Right cardiac atrium (tissue), 5 donors: ENCODE measurements around the gene PSMG1. TPM values are rescaled to one million over a fixed set of nuclear protein-coding genes. Genes with fewer than 3 reads are reported as not detected.
A peak's percentile ranks its signal among the peaks of the same experiment; 100 is the strongest.
"Not testable (repeated sequence)": the region's sequence is repeated elsewhere in the genome, so short reads cannot be mapped to it uniquely, and the experiment has no call there.

Experiments
- ATAC-seq, 2 donors: fragments of 200-7000 bp; cut with Tn5 transposase; one replicate each; pipeline versions ENCODE4 v1.8.0 to v1.9.1; 2020; ENCODE audit warnings: moderate library complexity in 2 of 2, mild to moderate bottlenecking in 1 of 2
- DNase-seq, 3 donors: peaks; one replicate each; pipeline ENCODE4 v3.0.0-alpha.2; 2020
- H3K27ac ChIP-seq: one replicate; pipeline ENCODE4 v1.5.1; 2013; ENCODE audit warnings: mild to moderate bottlenecking, low read length, control low read depth, moderate library complexity
- H3K27me3 ChIP-seq: one replicate; pipeline ENCODE4 v1.6.1; 2013; ENCODE audit not compliant: control insufficient read depth, insufficient read depth
- H3K4me1 ChIP-seq: one replicate; pipeline ENCODE4 v1.6.1; 2013; ENCODE audit warnings: low read length; ENCODE audit not compliant: control insufficient read depth, insufficient read depth
- H3K4me3 ChIP-seq: one replicate; pipeline ENCODE4 v1.5.1; 2013; ENCODE audit warnings: low read length, control low read depth
- H3K9me3 ChIP-seq: one replicate; pipeline ENCODE4 v1.6.1; 2013; ENCODE audit warnings: low read length; ENCODE audit not compliant: control insufficient read depth
- WGBS: extraction: QIAGEN DNeasy Blood & Tissue Kit; methylation state at CpG from one replicate; pipeline ENCODE4 v1.1.7; 2013; 5-methylcytosine and 5-hydroxymethylcytosine counted together
- intact Hi-C, 4 donors: fragments of 100-400 bp; cut with DNase I; formaldehyde crosslinking; loops; one replicate each; pipeline versions ENCODE4 v1.11.0 to v1.14.0; 2022 to 2023
- polyA plus RNA-seq: library from polyadenylated mRNA; stranded (reverse); fragments of 200-250 nt; gene quantifications from one replicate; pipeline ENCODE4 v1.2.3, GENCODE V29; 2013
- total RNA-seq, 4 donors: library from RNA; stranded (reverse); fragmentation: NEBNext Ultra II Directional; extraction: Animal tissue kit (Norgen Biotek cat#: 25700); gene quantifications; one replicate each; pipeline ENCODE4 v1.2.1, GENCODE V29; 2021
- donor health status: healthy with polysubstance abuse.
- donor health status: DM: no; HTN: yes; CAD: no.
- donor health status: DM: no; HTN: no; CAD: no.
- donor health status: DM: no; HTN: yes; CAD: no; lungs with severe emphysema.
- donor health status: DM: yes; HTN: yes; CAD: no.

PSMG1 gene
- total and polyA plus RNA-seq, 5 donors = 19.8 to 28.9 (median 23.9) TPM

DNA sequence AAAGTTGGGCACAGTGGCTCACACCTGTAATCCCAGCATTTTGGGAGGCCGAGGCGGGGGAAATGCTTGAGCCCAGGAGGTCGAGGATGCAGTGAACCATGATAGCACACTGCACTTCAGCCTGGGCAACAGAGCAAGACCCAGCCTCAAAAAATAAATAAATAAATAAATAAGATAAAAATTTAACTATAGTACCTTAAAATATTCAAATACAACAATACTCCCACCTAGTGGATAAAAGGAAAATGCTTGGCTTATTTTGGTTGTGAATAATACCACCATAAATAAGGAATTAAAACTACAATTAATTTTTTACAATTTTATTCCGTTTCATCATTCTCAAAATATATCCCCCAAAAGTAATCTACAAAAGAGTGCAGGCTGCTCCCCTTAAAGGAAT is 8.1 kb downstream of the PSMG1 start:
- no peak overlapping the region for H3K27ac ChIP-seq
- H3K4me3 ChIP-seq = no peak overlapping the region
- no peak for ATAC-seq
- no peak for DNase-seq
- 89% methylated on average over 4 of the region's 4 CpGs for WGBS
- no peaks in the 10 kb centered on the region for H3K4me1 ChIP-seq
- no peaks in the 10 kb centered on the region for H3K27me3 ChIP-seq
- no peaks in the 10 kb centered on the region for H3K9me3 ChIP-seq
- intact Hi-C loops = no loop called here

DNA sequence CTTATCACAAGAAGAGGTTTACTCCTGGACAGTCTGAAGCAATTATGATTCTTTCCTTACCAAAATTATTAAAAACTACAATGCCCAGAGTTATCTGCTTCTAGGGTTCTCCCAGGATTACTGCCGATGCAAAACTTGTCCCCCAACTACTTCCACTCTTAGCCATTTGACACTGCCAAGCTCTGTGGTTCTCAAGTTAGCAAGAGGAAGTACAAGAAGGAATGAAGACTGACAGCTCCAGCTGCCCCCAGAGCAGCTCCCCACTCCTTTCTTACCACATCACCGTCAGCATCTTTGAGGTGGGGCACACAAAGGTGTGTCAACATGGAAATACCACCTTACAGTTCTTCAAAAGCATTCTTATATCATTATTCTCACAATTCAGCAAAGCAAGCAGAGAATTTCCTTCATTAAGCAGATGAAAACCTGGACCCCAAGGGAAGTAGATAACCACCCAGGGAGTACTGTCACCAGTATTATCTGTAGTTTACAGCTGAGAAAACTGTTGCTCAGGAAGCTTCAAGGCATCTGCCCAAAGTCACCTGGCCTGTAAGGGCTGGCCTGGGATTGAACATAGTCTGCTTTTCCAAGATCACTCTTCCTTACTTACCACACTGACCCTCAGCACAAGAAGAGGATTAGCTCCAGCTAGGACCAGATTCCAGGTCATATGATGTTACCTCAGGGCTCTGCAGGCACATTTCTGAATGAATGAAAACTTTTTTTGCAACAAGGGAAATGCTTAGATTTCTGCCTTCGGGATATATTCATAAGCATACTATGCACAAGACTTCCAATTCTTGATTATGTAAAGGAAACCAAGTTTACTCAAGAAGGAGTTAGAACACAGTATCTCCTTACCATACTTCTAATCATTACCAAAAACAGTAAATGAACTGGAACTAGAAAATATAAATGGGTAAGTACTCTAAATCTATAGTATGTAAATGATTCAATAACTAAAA is 9.3 kb downstream of the PSMG1 start:
- Histone ChIP-seq H3K27me3 (no peaks in the 10 kb centered on the region), H3K4me1 (no peaks in the 10 kb centered on the region), H3K9me3 (no peaks in the 10 kb centered on the region), H3K4me3 (no peak overlapping the region), H3K27ac (no peak overlapping the region)
- WGBS = 81% methylated on average over 3 of the region's 3 CpGs
- ATAC-seq (no peak), DNase-seq (no peak)
- intact Hi-C loops = no loop called here

DNA sequence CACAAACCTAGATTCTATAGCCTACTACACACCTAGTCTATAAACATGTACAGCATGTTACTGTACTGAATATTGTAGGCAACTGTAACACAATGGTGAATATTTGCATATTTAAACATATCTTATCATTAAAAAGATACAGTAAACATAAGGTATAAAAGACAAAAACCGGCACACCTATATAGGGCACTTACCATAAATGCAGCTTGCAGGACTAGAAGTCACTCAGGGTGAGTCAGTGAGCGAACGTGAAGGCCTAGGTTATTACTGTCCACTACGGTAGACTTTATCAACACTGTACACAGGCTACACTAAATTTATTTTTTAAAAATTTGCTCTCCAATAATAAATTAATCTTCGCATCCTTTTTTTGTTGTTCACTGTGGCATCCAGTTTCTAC is 13.3 kb downstream of the PSMG1 start:
- 97% methylated on average over 5 of the region's 5 CpGs for WGBS
- H3K9me3 ChIP-seq = no peaks in the 10 kb centered on the region
- DNase-seq = no peak
- ATAC-seq = no peak
- H3K4me1 ChIP-seq = no peaks in the 10 kb centered on the region
- H3K4me3 ChIP-seq = no peak overlapping the region
- H3K27me3 ChIP-seq = no peaks in the 10 kb centered on the region
- no peak overlapping the region for H3K27ac ChIP-seq
- intact Hi-C loops = no loop called here

DNA sequence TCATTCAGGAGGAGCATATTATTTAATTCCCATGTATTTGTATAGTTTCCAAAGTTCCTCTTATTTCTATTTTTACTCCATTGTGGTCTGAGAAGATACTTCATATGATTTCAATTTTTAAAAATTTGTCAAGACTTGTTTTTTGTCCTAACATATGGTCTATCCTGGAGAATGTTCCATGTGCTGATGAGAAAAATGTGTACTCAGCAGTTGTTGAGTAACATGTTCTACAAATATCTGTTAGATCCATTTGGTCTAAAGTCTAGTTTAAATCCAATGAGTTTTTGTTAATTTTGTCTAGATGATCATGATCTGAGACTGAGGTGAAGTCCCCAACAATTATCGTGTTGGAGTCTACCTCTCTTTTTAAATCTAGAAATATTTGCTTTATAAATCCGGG is 14.5 kb downstream of the PSMG1 start:
- DNase-seq = no peak
- H3K4me1 ChIP-seq = no peaks in the 10 kb centered on the region
- H3K27ac ChIP-seq = no peak overlapping the region
- no peaks in the 10 kb centered on the region for H3K9me3 ChIP-seq
- H3K27me3 ChIP-seq = no peaks in the 10 kb centered on the region
- WGBS = 94% methylated on average over 2 of the region's 2 CpGs
- intact Hi-C loops = no loop called here
- ATAC-seq = no peak
- H3K4me3 ChIP-seq = no peak overlapping the region

DNA sequence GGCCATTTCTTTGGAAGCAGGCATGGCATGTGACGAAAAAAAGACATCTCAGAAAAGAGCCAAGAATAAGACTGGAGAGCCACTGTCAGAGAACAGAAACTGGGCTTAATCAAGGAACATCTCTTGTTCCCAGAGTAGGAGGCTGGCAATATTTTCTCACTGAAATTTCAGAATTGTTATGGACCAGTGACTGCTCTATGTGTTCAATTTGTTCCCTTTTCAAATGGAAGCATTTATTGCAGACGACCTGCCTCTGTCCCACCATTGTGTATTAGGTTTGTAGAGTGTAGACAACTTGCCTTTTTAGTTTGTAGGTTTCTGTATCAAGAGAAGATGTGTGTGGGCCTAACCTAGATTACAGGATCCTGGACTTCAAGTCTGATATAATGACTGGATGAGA is 18.7 kb downstream of the PSMG1 start:
- Histone ChIP-seq H3K4me1 (no peaks in the 10 kb centered on the region), H3K4me3 (no peak overlapping the region), H3K27ac (no peak overlapping the region), H3K9me3 (no peaks in the 10 kb centered on the region), H3K27me3 (no peaks in the 10 kb centered on the region)
- ATAC-seq (no peak), DNase-seq (no peak)
- intact Hi-C loops = no loop called here
- WGBS = 94% methylated on average over 2 of the region's 2 CpGs

DNA sequence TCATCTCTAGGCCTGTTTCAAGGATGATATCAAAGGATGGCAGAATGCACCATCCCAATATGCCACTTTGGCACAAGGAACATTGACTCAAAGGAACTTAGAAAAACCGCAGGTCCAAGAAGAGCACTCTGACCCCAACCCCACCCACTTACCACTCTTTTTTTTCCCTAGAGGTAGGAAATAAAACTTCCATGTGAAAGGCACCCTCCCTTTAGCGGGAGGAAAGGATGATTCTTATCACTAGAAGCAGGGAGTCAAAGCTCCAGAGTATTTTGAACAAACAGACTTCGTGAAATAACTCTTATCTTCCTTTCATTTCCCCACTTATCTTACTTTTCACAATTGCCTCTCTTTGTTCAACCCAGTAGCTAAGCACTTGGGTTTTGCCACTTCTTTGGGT is 22.2 kb downstream of the PSMG1 start:
- peak in 1 of 2 donors; percentile 71 for ATAC-seq
- no peak for DNase-seq
- Histone ChIP-seq H3K4me3 (no peak overlapping the region), H3K27ac (no peak overlapping the region), H3K27me3 (no peaks in the 10 kb centered on the region), H3K4me1 (no peaks in the 10 kb centered on the region), H3K9me3 (no peaks in the 10 kb centered on the region)
- WGBS = 26% methylated on average over 3 of the region's 3 CpGs
- intact Hi-C loops = no loop called here

DNA sequence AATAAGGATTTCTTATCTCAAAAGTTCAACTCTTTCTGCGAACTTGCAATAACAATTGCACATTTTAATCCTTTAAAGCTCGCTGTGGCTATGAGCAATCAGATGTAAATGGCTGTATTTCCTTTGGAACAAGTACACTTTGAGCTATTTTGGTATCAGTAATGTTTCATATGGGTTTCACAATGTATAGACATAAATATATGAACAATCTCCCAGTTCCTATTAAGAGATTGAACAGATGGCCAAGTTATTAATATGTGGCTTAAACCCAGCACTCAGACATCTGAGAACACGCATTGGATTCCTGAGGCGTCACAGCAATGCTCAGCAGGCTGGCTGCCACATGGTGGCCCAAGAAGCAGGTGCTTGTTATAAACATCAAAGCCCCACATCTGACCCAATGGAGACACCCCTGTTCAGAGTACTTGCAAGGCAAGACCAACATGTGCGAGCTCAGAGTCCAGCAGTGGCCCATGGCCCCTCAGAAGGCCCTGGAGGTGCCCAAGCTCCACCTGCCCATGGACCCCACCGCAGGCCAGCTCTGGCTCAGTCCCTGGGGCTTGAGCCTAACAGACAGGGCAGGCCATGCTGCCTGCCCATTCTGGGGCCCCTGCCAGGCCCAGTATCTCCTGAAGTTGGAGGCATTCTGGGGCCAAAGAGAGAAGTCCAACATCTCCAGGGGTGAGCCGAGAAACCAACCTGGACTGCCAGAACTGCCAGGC is 23.7 kb downstream of the PSMG1 start:
- 79% methylated on average over 7 of the region's 7 CpGs for WGBS
- ATAC-seq (no peak), DNase-seq (no peak)
- intact Hi-C loops = no loop called here
- no peak overlapping the region for H3K27ac ChIP-seq
- no peaks in the 10 kb centered on the region for H3K9me3 ChIP-seq
- no peaks in the 10 kb centered on the region for H3K27me3 ChIP-seq
- no peak overlapping the region for H3K4me3 ChIP-seq
- no peaks in the 10 kb centered on the region for H3K4me1 ChIP-seq

DNA sequence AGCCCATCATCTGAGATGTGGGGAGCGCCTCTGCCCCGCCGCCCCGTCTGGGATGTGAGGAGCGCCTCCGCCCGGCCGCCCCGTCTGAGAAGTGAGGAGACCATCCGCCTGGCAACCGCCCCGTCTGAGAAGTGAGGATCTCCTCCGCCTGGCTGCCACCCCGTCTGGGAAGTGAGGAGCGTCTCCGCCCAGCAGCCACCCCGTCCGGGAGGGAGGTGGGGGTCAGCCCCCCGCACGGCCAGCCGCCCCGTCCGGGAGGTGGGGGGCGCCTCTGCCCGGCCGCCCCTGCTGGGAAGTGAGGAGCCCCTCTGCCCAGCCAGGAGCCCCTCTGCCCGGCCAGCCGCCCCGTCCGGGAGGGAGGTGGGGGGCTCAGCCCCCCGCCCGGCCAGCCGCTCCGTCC is 26.0 kb downstream of the PSMG1 start:
- 98% methylated on average over 34 of the region's 34 CpGs for WGBS

DNA sequence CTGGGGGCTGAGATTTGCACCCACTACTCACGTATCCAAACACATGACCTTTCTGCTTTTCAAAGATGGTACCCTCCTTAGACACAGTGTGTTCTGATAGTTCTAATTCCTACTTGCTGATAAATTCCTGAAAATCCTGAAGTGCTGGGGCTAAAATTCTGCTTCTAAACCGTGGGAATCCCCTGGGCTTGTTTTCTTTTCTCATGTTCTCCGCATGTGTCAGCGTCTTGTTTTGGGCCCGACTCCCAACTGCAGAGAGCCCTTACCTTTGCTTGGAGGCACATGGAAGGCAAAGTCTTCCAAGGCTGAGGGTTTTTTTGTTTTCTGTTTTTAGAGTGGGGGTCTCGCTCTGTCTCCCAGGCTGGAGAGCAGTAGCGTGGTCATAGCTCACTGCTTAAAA is 27.2 kb downstream of the PSMG1 start:
- no peak overlapping the region for H3K4me3 ChIP-seq
- no peak overlapping the region for H3K27ac ChIP-seq
- ATAC-seq (no peak), DNase-seq (no peak)
- H3K4me1 ChIP-seq = no peaks in the 10 kb centered on the region
- no peaks in the 10 kb centered on the region for H3K27me3 ChIP-seq
- 88% methylated on average over 7 of the region's 7 CpGs for WGBS
- no peaks in the 10 kb centered on the region for H3K9me3 ChIP-seq
- intact Hi-C loops = no loop called here

More for the DNA sequence above, 26.0 kb downstream of the PSMG1 start:
- H3K4me3 ChIP-seq, intact Hi-C loops, H3K4me1 ChIP-seq, H3K9me3 ChIP-seq, H3K27me3 ChIP-seq, DNase-seq, H3K27ac ChIP-seq, ATAC-seq: not testable (repeated sequence)

DNA sequence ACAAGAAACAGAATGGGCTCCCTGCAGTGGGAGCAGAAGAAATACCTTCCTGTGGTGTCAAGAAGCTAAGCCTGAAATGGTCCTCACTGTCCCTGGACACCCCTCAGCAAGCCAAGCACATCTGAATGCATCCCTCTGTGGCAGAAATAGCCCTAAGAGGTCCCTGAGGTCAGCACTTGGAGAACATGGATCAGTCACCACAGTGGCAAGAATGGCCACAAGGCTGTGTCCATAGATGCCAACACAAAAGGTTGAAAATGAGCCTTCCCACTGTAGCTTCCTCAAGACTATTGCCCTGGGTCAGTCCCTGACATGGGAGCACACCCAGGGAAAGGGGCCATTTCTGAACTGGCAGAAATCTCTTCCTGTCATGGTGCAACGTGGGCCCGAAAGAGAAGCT is 27.7 kb downstream of the PSMG1 start:
- 89% methylated on average over 2 of the region's 2 CpGs for WGBS
- intact Hi-C loops = no loop called here

DNA sequence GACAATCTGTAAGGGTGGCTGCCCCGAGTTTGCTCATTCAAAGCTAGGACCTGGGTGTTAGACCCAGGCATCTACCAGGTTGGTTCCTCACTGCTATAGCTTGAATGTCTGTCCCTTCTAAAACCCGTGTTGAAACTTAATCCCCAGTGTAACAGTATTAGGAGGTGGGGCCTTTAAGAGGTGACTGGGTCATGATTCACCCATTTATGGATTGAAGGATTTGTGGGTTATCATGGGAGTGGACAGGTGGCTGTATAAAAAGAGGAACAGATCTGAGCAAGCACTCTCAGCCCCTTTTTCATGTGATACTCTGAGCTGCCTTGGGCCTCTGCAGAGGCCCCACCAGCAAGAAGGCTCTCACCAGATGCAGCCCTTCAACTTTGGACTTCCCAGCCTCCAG is 29.4 kb downstream of the PSMG1 start:
- intact Hi-C loops = no loop called here
- no peaks in the 10 kb centered on the region for H3K4me1 ChIP-seq
- DNase-seq (no peak), ATAC-seq (no peak)
- no peak overlapping the region for H3K4me3 ChIP-seq
- WGBS = 93% methylated on average over 2 of the region's 2 CpGs
- H3K27me3 ChIP-seq = no peaks in the 10 kb centered on the region
- H3K27ac ChIP-seq = no peak overlapping the region
- no peaks in the 10 kb centered on the region for H3K9me3 ChIP-seq

More for the DNA sequence above, 27.7 kb downstream of the PSMG1 start:
- Histone ChIP-seq H3K27me3 (no peaks in the 10 kb centered on the region), H3K27ac (no peak overlapping the region), H3K9me3 (no peaks in the 10 kb centered on the region), H3K4me1 (no peaks in the 10 kb centered on the region), H3K4me3 (no peak overlapping the region)
- DNase-seq (no peak), ATAC-seq (no peak)
